Measurements from ENCODE around the gene SH2D3C. TPM values are rescaled to one million over a fixed set of nuclear protein-coding genes. Genes with fewer than 3 reads are reported as not detected.

Gene SH2D3C
- total and polyA plus RNA-seq, 4 donors: 34.5 to 51.5 (median 42.0) TPM

GRCh38 chr9:127785933-127786772 lies 7.7 kb upstream of the SH2D3C start, which contains the start of gene CDK9:
TSS of gene CDK9 (plus strand) at chr9:127786034. CDS start at chr9:127786149, 115 bp downstream.
- Histone ChIP-seq H3K27ac (ENCODE audit: low read depth in 1 of 2, low read length in 1 of 2) (peak within 1 kb of the TSS; percentile 96), H3K9me3 (ENCODE audit: control insufficient read depth in 4 of 4, insufficient read depth in 3 of 4, low read length in 3 of 4) (no peaks in the 10 kb centered on the region), H3K4me3 (peak within 1 kb of the TSS; percentile 88), H3K36me3 (ENCODE audit: control insufficient read depth in 4 of 4, insufficient read depth in 4 of 4, low read length in 4 of 4) (peaks cover 14 to 38% (median 32%) of the 10 kb centered on the region in 4 donors), H3K9ac (ENCODE audit: insufficient read depth in 1 of 2, low read length in 2 of 2) (peak within 1 kb of the TSS in 1 of 2 donors; percentile 19), H3K27me3 (ENCODE audit: control insufficient read depth in 3 of 3, insufficient read depth in 3 of 3, low read length in 2 of 3) (no peaks in the 10 kb centered on the region), H3K4me1 (ENCODE audit: control insufficient read depth in 5 of 5, insufficient read depth in 5 of 5, low read length in 5 of 5) (peaks cover 0 to 10% (median 3%) of the 10 kb centered on the region in 5 donors)
- ATAC-seq (ENCODE audit: insufficient read depth, low FRiP score) (peak; percentile 84), DNase-seq (peak; percentile 92 to 94 (median 94))
- TF ChIP-seq, protein P1, sequence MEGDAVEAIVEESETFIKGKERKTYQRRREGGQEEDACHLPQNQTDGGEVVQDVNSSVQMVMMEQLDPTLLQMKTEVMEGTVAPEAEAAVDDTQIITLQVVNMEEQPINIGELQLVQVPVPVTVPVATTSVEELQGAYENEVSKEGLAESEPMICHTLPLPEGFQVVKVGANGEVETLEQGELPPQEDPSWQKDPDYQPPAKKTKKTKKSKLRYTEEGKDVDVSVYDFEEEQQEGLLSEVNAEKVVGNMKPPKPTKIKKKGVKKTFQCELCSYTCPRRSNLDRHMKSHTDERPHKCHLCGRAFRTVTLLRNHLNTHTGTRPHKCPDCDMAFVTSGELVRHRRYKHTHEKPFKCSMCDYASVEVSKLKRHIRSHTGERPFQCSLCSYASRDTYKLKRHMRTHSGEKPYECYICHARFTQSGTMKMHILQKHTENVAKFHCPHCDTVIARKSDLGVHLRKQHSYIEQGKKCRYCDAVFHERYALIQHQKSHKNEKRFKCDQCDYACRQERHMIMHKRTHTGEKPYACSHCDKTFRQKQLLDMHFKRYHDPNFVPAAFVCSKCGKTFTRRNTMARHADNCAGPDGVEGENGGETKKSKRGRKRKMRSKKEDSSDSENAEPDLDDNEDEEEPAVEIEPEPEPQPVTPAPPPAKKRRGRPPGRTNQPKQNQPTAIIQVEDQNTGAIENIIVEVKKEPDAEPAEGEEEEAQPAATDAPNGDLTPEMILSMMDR (IDR thresholded peaks at IDR 0.05; ENCODE audit: control extremely low read depth, extremely low read depth): no peak
- WGBS, 2 donors: 1% methylated on average over 64 to 75 of the region's 75 CpGs

- Histone ChIP-seq H3K36me3 (ENCODE audit: control insufficient read depth in 4 of 4, insufficient read depth in 4 of 4, low read length in 4 of 4) (peaks cover 8 to 31% (median 25%) of the 10 kb centered on the region in 4 donors), H3K4me1 (ENCODE audit: control insufficient read depth in 5 of 5, insufficient read depth in 5 of 5, low read length in 5 of 5) (peaks cover 0 to 10% (median 3%) of the 10 kb centered on the region in 5 donors), H3K9me3 (ENCODE audit: control insufficient read depth in 4 of 4, insufficient read depth in 3 of 4, low read length in 3 of 4) (no peaks in the 10 kb centered on the region), H3K4me3 (peak overlapping the region; percentile 54), H3K27me3 (ENCODE audit: control insufficient read depth in 3 of 3, insufficient read depth in 3 of 3, low read length in 2 of 3) (no peaks in the 10 kb centered on the region), H3K9ac (ENCODE audit: insufficient read depth in 1 of 2, low read length in 2 of 2) (peak overlapping the region in 1 of 2 donors; percentile 19), H3K27ac (ENCODE audit: low read depth in 1 of 2, low read length in 1 of 2) (peak overlapping the region; percentile 96)
- peak; percentile 50 for ATAC-seq (ENCODE audit: insufficient read depth, low FRiP score)
- peak; percentile 88 to 92 (median 88) for DNase-seq
- 0% methylated on average over 40 to 119 of the region's 123 CpGs for WGBS, 2 donors
- TF ChIP-seq, protein P1 (IDR thresholded peaks at IDR 0.05; ENCODE audit: control extremely low read depth, extremely low read depth): peak; percentile 58
These were observed 6.8 kb upstream of the SH2D3C start for GRCh38 chr9:127785023-127785932.

- H3K9ac ChIP-seq (ENCODE audit: insufficient read depth in 1 of 2, low read length in 2 of 2): no peak overlapping the region
- ATAC-seq (ENCODE audit: insufficient read depth, low FRiP score) (no peak), DNase-seq (peak in 1 of 3 donors; percentile 24)
- TF ChIP-seq, protein P1 (IDR thresholded peaks at IDR 0.05; ENCODE audit: control extremely low read depth, extremely low read depth): no peak
- H3K9me3 ChIP-seq (ENCODE audit: control insufficient read depth in 4 of 4, insufficient read depth in 3 of 4, low read length in 3 of 4): no peaks in the 10 kb centered on the region
- H3K4me1 ChIP-seq (ENCODE audit: control insufficient read depth in 5 of 5, insufficient read depth in 5 of 5, low read length in 5 of 5): peaks cover 0 to 13% (median 5%) of the 10 kb centered on the region in 5 donors
- peak overlapping the region in 1 of 2 donors; percentile 85 for H3K27ac ChIP-seq (ENCODE audit: low read depth in 1 of 2, low read length in 1 of 2)
- H3K27me3 ChIP-seq (ENCODE audit: control insufficient read depth in 3 of 3, insufficient read depth in 3 of 3, low read length in 2 of 3): no peaks in the 10 kb centered on the region
- H3K4me3 ChIP-seq: no peak overlapping the region
- WGBS, 2 donors: 22 to 40% methylated on average over 20 of the region's 20 CpGs
- peaks cover 8 to 13% (median 10%) of the 10 kb centered on the region in 4 donors for H3K36me3 ChIP-seq (ENCODE audit: control insufficient read depth in 4 of 4, insufficient read depth in 4 of 4, low read length in 4 of 4)
These were observed 4.9 kb upstream of the SH2D3C start for GRCh38 chr9:127783111-127784008.
